Superior temporal gyrus (tissue), 1 donor: ENCODE results near the gene CATSPERZ.

Experiments
- DNase-seq: peaks from one replicate; pipeline ENCODE4 v3.0.0-alpha.2; 2016; ENCODE audit errors: extremely low spot score

CATSPERZ gene

GRCh38 chr11:64284962-64285884, 14.9 kb upstream of the CATSPERZ start, which contains the start of gene GPR137:
GPR137 (plus strand) TSS chr11:64285848; CDS start chr11:64286525, 677 bp downstream.
- DNase-seq, result peak; percentile 87

- DNase-seq, result no peak
Measured at GRCh38 chr11:64285885-64286800, 14.0 kb upstream of the CATSPERZ start.

GRCh38 chr11:64286801-64287159, 13.4 kb upstream of the CATSPERZ start:
- no peak for DNase-seq

- no peak for DNase-seq
Measured at GRCh38 chr11:64287676-64288352, 12.3 kb upstream of the CATSPERZ start.

GRCh38 chr11:64288353-64288750, 11.8 kb upstream of the CATSPERZ start:
- DNase-seq, result no peak

- no peak for DNase-seq
Measured at GRCh38 chr11:64289002-64289564, 11.1 kb upstream of the CATSPERZ start.

GRCh38 chr11:64290352-64291261, 9.6 kb upstream of the CATSPERZ start:
- DNase-seq, result no peak

- DNase-seq, result no peak
Measured at GRCh38 chr11:64291262-64291751, 8.9 kb upstream of the CATSPERZ start, which contains the start of gene KCNK4. KCNK4 (plus strand) TSS chr11:64291302; CDS start chr11:64293019, 1,717 bp downstream.

- DNase-seq, result no peak
Measured at GRCh38 chr11:64291752-64292459, 8.3 kb upstream of the CATSPERZ start.

- DNase-seq, result no peak
Measured at GRCh38 chr11:64292460-64293254, 7.5 kb upstream of the CATSPERZ start.

GRCh38 chr11:64294774-64295173, 5.4 kb upstream of the CATSPERZ start:
- DNase-seq, result no peak

GRCh38 chr11:64295760-64296159, 4.4 kb upstream of the CATSPERZ start:
- no peak for DNase-seq

- no peak for DNase-seq
Measured at GRCh38 chr11:64296236-64296635, 3.9 kb upstream of the CATSPERZ start.

- DNase-seq, result no peak
Measured at GRCh38 chr11:64296830-64297698, 3.1 kb upstream of the CATSPERZ start.

- DNase-seq, result no peak
Measured at GRCh38 chr11:64297699-64298358, 2.3 kb upstream of the CATSPERZ start.

- peak; percentile 68 for DNase-seq
Measured at GRCh38 chr11:64298966-64299846, 952 bp upstream of the CATSPERZ start.
